HG02884 (cell line): ENCODE results near the gene SEC11A.
A peak's percentile ranks its signal among the peaks of the same experiment; 100 is the strongest.

ENCODE experiments used
- ATAC-seq: cut with Tn5 transposase; IDR thresholded peaks from one replicate; pipeline ENCODE4 v1.9.1; 2021; ENCODE audit warnings: mild to moderate bottlenecking, moderate library complexity; ENCODE audit not compliant: unreplicated experiment

SEC11A gene

DNA sequence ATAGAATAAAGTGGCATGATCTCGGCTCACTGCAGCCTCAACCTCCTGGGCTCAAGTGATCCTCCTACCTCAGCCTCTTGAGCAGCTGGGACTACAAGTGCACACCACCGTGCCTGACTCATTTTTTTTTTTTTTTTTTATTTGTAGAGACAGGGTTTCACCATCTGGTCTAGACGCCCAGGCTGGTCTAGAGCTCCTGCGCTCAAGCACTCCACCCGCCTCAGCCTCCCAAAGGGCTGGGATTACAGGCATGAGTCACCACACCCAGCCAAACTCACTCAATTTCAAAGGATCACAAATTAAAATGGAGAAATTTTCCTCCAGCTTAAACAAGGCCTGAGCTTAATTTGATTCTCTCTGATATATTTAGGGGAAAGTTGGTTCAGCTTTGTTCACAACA lies 30.6 kb downstream of the SEC11A start:
- ATAC-seq, result no peak

DNA sequence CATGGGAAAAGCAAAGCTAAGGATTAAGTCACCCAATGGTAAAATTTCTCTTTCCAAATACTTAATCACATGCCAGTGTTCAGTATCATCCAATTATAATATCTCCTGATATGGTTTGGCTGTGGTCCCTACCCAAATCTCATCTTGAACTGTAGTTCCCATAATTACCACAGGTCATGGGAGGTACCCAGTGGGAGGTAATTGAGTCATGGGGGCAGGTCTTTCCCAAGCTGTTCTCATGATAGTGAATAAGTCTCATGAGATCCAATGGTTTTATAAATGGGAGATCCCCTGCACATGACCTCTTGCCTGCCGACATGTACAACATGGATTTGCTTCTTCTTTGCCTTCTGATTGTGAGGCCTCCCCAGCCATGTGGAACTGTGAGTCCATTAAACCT lies 31.8 kb downstream of the SEC11A start:
- ATAC-seq, result no peak

DNA sequence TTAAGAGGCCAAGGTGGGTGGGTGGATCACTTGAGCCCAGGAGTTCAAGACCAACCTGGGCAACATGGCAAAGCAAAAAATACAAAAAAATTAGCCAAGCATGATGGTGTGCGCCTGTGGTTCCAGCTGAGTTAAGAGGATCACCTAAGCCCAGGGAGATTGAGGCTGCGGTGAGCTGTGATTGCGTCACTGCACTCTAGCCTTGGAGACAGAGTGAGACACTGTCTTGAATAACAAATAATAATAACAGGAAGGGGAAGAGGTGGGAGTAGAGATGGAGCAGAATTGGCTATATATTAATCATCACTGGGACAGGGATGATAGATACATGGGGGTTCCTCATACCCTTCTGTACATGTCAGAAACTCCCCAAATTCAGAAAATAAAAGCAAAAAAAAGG lies 34.1 kb downstream of the SEC11A start:
- no peak for ATAC-seq

DNA sequence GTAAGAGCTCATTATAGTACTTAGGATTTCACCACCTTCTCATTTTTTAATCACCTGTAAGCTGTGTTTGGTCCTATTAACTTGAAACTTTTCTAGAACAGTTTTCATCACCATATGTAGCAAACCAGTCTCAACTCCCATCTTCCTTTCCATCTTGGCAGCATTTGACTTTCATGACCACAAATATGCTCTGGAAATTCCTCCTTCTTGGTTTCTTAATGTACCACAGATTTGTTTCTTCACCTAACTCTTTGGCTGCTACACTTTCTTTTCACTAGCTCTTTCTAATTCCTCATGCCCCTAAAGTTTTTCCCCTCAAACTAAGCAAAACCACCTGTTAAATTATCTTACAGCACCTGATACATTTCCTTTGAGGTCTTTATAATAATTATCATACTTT lies 44.7 kb downstream of the SEC11A start:
- ATAC-seq, result no peak

DNA sequence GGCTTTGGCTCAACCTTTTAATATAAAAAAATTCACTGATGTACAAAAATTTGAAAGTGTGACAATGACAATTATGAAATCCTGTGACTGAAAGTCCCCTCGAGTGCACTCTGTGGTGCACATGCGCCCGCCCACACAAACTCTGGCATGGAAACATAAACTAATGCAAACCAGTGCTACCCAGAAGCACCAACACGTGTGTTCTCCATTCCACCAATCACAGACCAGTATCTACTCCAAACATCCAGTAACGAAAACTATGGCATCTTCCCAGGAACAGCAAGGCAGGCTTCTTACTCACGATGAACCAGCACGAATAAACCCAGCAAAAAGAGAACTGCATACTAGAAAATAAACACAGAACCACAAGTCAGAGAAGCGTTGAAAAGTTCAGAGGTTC lies 46.2 kb downstream of the SEC11A start:
- no peak for ATAC-seq

DNA sequence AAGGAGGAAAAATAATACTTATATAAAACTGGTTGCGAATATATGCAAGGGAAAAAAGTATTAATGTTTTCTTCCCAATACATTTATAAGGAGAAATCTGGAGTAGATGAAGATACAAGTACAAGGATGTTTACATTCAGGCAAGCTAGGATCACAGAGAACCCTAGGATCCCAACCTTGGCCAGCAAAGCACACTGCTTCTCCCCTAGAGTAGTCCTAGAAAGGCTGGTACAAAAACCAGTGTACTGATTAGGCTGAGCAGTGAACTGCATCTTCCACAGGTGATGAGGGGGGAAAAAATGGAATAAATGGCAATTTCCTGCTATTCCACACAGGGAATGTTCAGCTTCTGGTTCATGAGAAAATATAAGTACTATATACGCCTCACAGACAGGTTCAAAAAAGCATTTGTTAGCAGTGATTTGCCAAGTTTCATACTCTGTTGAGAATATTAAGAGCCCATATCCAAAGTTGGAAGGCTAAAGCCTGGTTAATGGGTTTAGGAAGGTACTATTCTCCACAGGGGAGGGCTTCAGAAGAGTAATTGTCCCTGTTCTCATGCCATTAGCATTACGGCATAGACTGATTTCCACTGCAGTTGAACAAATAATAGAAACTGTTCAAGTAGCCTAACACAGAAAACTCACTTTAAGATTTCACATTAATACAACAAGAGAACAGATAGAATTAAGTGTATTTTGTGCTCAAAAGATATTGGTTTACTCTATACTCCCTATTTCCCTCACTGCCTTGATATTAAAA lies 47.5 kb downstream of the SEC11A start:
- no peak for ATAC-seq

DNA sequence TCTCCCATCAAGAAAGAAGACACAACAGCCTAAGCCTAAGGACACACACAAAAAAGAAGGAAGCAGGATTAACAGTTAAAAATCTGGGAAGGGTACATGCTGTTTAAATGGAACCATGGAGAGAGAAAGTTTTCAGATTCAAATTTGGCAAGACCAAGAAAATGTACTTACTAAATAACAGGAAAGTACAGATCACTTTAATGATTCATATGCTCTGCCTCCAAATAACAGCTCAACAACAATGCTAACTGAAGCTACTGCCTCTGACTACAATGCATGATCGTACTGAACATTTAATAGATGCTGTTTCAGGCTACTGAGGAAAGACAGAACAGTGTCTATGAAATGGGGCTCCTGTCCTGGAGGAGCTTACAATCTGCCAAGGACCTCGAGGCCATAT lies 49.6 kb downstream of the SEC11A start:
- ATAC-seq, result no peak

DNA sequence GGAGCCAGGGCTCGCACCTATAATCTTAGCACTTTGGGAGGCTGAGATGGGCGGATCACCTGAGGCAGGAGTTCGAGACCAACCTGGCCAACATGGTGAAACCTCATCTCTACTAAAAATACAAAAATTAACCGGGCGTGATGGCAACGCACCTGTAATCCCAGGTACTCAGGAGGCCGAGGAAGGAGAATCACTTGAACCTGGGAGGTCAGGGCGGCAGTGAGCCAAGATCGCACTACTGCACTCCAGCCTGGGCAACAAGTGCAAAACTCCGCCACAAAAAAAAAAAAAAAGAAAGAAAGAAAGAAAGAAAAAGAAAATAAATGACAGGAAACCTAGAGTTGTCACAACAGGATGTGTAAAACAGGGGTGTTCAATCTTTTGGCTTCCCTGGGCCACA lies 54.9 kb downstream of the SEC11A start:
- no peak for ATAC-seq

DNA sequence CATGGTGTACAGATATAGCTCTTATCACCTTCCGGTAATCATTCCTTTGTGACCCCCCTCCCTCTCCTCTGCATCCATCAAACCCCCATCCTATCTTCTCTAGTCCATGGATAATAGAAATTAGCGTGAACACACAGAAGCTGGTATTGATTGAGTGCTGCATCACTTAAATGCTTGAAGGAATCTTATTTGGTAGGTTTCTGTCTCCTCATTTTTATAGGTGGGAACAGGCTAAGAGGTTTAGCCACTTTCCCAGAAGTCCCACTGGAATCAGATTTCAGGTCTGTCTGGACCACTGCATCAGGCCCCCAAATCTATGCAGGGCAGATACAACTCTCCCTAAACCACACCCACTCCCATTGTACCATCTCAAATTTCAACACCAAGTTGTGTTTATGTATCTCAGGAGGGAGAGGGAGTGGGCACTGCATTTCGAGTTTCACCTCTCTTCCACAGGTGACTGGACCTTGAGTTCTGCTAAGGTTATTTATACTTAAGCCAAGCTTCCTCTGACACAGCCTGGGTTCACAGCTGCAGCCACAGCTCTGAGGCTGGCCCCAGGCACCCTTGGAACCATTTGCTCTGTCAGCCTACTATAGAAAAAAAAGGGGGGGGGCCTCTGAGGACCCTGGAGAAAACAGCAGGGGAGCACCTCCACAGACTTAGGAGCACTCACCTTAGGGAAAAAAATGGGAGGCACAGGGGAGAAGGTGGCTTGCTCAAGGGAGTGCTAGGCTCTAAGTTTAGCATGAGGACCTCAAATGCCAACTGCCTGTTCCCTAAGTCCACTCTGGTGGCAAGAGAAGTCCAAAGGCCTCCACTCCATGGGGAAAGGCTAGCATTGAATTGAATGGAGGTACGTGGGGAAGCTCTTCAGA lies 55.8 kb downstream of the SEC11A start:
- no peak for ATAC-seq

DNA sequence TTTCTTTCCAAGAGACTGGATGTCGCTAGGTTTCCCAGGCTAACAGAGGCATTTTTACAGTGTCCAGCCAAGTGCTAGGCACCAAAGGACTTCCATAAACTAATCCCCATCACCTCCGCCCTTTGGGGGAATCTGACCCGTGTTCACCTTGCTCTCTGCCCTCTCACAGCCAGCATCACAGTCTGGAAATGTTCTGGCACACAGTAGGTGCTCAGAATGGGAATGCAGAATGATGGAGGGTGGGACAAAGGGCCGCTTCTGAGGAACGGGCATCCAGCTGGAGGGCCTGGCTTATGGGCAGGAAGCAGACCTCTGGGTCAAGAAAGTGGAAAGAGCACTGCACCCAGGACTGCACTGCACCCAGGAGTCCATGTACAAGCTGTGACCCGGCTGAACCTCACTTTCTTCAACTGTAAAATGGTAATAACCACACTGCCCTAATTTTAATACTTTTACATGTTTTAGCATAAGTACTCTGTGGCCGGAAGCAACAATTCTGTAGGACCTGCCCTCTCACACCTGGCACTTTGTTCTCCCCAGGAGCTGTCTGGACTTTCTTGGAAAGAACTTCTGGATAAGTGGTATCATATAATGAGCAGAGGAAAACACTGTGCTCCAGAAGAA lies 57.0 kb downstream of the SEC11A start:
- ATAC-seq, result no peak

DNA sequence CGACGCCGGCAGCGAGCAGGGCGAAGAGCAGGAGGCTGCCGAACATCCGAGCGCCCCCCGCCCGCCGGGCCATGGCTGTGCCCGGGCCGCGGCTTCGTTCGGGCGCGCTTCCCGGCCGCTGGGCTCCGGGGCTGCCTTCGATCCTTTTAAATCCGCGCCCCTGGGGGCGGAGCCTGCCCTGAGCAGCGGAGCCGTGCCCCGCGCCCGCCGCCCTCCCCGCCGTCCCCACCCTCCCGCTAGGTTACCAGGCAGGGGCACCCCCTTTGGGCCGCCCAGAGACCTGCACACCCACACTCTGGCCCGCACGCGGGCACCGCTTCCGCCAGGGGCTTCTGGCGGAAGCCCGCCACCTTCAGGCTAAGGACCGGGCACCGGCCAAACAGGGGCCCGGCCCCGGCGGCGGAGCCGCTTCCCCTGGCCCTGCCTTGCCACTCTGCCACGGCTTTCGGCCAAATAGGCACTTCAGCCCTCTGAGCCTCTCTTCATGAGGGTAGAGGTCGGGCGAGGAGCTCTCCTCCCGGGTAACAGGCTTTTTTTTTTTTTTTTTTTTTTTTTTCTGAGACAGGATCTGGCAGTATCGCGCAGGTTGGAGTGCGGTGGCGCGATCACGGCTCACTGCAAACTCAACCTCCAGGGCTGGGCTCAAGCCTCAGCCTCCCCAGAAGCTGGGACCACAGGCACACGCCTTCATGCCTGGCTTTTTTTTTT lies 57.7 kb downstream of the SEC11A start, which contains the start of gene NMB:
TSS of gene NMB (minus strand) at position 120 of the 708 bp plus-strand sequence. CDS start at position 73, 47 bp downstream.
- ATAC-seq, result peak; percentile 47

DNA sequence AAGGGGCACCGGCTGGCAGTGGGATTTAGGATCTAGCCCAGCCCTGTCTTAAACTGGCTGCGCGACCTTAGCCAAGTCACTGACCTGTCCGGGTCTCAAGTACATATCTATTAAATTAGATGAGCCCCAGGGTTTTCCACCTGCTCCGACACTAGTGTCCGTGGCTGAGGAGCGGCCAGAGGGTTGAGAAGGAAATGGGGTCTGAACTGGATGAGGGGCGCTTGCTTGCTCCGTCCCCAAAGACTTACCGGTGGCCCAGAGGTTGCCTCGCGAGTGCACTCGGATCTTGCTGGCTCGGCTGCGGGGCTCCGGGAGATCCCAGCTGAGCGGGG lies 58.2 kb downstream of the SEC11A start:
- ATAC-seq, result peak; percentile 9

DNA sequence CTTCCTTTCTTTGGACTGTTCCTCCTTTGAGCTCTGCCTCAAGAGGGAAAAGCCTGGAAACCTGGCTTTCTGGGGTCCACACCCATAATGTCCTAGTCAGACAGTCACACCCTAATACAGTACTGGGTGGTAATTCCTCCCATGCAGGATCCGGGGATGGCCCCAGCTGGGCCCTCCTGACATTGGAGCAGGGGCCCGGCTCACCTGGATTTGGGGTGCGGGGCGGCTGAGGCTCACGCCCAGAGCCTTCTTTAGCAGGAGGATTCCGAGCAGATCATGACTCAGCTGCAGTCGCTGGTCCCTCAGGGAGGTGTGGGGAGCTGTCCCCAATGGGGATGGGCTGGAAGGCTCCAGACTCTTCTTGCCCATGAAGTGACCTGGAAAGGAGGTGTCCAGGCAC lies 59.0 kb downstream of the SEC11A start:
- no peak for ATAC-seq

DNA sequence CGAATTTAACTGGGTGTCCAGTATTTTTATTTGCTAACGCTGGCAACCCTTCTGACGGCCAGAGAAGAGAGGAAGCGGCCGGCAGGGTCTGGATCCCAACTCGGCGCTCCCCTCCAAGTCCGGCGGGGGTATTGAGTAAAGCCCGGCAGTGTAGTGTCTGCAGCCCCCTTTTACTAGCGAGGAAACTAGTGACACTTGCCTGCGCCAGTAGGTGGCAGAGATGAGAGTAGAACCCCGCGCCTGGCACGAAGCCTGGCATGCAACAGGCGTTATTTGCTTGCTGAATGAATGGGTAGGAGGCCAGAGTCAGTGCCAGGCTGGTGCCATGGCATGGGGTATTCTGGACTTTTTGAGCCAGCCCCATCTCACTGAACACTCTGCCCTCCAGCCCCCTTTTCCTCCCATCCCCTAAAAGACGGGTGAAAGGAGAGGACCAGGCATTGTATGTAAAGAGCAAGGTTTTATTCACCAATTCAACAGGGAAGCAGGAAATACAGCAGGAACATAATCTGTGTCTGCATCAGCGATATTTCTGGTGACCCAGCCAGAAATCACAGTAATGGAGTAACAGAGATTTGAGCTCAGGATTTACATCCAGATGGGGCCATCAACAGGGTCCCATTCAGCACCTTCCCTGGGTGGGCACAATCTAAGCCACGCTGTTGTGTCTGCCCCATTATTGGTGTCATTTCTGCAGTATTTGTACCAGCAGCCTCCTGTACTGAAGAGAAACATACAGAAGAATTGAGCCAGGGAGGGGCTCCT lies 61.1 kb downstream of the SEC11A start:
- ATAC-seq, result no peak

DNA sequence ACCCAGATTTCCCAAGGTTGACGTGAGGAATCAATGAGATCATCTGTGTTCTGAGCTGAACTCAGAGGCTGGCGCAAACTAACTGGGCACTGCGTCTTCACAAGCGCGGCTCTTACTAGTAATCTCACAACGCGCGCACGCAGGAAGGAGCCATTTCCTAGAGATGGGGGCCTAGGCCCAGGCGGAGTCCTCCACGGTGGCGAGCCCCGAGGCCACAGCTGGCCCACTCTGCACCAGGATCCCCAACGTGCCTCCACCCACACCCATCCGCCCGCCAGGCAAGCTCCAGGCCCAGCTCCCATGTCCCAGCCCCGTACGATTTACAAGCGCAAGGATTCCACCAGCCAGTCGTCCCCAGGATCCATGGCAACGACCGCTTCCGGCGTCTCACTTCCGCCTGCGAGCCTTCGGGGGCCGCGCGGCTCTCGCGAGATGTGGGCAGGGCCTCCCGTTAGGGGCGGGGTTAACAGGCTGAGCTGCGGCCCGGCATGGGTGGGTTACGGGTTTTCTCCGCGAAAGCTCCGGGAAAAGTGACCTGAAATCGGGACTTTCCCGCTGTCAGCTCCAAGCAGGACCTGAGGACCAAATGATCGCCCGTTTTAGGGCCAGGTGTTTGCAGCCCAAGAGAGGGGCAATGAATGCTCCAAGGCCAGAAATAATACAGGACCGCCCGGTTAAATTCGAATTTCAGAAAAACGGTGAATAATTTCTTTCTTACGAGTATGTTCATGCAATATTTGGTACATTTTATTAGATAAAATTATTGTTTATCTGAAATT lies 61.8 kb downstream of the SEC11A start, which contains the start of gene WDR73:
TSS of gene WDR73 (minus strand) at position 374 of the 779 bp plus-strand sequence. CDS start at position 365, 9 bp downstream.
- ATAC-seq, result peak; percentile 77

DNA sequence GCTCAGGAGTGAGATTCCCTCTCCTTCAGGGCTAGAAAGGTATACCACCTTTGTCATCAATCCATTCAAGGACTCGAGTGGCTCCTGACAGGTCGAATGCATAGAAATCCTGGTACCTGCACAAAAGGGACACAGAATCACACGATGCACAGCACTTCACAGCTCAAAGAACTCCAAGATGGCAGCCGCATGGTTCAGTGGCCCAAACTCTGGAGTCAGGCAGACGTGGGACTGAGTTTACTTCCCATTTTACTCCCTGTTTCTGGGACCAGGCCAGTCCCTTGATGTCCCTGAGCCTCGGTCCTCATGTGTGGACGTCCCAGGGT lies 62.4 kb downstream of the SEC11A start:
- no peak for ATAC-seq

DNA sequence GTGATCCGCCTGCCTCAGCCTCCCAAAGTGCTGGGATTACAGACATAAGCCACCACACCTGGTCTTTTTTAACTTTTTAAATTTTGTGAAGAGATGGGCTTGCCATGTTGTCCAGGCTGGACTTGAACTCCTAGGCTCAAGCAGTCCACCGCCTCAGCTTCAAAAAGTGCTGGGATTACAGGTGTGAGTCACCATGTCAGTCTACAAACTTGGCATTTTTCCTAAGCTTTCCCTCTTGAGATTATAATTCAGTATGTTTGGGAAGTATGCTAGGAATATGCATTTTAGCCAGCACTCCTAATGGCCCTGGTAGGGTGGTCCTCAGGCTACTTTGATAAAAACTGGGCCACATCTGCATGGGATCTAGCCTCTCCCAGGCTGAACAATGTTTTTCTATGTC lies 66.2 kb downstream of the SEC11A start:
- ATAC-seq, result no peak

DNA sequence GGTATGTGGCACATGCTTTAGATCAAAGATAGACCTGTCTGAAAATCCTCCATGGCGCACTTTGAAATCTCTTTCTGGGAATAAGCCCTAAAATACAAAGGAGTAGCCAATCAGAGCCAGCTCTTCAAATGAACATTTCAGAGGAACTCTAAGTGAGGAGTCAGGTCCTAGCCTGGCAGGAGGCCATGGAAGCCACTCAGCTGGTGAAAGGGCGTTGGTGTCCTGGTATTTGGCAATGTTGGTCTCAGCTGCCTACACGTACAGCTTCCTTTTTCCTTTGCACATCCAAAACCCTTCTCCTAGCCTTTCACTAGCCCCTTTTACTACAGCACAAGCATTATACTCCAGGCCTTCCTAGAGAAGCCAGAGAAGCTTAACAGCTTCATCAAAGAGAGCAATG lies 67.4 kb downstream of the SEC11A start:
- ATAC-seq, result no peak

DNA sequence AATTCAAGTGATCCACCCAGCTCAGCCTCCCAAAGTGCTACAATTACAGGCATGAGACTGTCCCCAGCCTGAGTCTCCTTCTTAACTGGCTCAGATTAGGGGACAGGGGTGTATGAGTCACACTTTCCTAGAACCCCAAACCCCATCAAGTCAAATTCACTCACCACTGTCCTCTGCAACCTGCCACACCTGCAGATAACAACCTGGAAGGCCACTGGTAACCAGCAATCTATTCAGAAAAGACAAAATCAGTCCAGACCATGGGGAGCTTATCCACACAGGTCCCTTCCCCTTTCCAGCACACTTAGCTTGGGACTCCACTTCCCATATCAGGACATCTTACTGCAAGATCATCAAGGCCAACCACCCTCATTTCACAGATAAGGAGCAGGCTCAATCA lies 68.2 kb downstream of the SEC11A start:
- ATAC-seq, result no peak

DNA sequence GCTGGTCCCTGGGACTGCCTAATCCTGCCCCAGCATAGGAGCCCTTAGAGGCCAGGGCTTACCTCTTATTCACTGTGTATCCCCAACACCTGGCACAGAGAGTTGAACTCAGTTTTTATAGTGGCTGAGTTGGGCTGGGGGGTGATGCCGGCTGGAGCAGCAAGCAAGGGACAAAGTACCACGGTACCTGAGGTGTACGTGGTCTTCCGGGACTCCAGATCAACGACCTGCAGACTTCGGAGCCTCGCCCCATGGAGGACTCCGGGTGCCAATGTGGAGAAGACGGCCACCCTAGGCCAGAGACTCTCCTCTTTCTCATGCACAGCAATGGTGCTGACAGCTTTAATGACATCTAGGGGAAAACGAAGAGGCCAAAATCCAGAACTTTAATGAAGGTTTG lies 69.9 kb downstream of the SEC11A start:
- ATAC-seq, result no peak
